GM18499 (cell line): ENCODE results near the gene TENT5C.
A peak's percentile ranks its signal among the peaks of the same experiment; 100 is the strongest.

Experiments used
- ATAC-seq: cut with Tn5 transposase; IDR thresholded peaks from one replicate; pipeline ENCODE4 v1.9.1; 2021; ENCODE audit warnings: moderate number of reproducible peaks; ENCODE audit not compliant: insufficient read depth, unreplicated experiment

Gene TENT5C

DNA sequence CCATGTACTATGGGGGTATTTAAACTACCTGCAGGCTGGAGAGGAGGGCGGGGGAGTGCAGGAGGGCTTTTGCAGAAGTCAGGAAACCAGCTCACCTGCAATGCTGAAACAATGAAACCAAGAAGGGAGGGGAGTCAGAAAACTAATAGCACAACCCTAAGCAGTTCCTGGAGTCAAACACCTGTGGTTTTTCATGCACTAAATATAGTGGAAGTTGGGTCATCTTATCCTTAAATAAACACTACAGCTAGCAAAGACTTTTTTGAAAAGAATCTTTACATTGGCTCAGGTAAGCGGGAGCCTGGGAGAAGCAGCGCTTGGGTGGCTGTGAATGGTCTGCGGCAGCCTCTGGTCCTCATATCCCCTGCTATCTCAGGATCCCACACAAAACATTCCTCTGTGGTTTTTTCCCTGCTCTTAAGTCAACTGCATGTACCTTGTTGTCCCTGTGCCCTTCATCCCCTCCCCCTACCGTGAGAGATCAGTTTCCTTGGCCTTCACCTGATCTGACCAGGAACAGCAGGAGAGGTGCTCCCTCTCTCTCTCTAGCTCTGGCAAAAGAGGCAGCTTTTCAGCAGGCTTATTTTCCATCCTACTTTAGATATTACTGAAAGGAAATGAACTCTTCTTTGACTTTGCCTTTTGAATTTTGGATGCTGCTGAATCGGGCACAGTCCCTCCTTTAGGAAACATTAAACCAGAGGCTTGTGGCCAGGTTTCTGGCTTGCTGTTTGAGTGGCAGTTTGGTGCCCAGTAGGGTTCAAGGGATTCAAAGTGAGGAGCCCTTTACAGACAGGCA is 26.6 kb downstream of the TENT5C start:
- ATAC-seq = peak; percentile 44

DNA sequence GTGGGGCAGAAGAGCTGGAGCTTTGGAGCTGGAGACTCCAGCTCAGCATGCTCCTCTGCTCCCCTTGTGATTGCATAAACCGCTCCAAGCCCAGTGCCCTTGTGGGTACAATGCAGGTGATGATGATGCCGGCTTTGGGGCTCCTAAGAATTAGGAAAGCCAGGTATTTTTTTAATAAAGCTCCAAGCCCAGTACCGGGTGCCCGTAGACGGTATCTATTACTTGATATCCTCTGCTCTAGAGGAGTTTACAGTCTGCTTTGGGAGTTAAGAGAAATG is 27.2 kb downstream of the TENT5C start:
- ATAC-seq = no peak

DNA sequence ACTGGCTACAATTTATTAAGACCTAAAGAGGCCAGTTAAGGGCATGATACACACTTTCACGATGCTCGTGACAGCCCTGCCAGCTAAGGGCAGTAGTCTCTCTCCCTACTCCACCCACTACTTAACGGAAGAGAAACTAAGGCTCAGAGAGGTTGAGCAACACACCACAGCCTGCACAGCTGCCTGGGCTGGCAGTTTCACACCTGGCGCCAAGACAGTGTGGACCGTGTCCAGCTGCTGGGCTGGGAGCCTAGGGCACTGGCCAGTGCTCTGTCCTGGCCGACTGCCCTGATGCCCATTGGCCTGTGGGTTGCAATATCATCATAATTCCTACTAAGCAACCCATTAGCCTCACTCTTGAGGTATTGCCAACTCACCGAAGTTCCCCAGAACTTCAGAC is 27.6 kb downstream of the TENT5C start:
- no peak for ATAC-seq

DNA sequence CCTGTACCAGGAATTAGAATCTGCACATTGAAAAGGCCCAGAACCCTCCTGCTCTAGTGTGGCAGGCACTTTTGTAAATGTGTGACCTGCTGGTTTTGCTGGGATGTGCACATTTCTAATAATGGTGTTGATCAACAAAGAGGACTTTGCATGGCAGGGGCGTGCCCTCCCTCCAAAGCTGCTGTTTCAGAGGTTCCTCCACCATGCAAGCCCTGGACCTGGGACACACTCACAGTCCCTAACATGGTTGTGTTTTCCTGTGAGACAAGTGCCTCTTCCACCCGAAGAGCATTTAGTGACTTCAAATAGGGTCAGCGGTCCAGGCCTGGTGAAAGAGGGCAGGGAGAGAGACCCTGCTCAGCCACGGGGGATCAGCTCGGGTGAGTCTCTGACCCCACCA is 28.1 kb downstream of the TENT5C start:
- ATAC-seq = no peak

DNA sequence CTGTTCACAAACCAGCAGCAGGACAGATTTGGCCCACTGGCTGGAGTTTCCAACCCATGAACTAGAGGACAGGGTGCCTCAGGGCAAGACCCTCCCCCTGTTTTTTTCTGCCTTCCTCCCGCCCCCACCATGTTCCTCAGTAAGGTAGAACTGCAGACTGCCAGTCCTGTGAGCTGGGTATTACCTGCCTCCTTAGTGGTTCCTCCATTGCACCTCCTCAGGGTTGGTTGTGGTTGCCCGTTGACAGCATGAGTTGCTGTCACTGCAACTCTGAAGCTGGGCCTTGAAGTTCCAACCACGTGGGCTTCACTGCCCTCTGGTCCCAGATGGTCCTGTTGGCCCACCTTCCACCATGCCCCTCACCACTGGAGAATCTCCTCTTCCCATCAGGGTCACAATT is 28.8 kb downstream of the TENT5C start:
- ATAC-seq = no peak

DNA sequence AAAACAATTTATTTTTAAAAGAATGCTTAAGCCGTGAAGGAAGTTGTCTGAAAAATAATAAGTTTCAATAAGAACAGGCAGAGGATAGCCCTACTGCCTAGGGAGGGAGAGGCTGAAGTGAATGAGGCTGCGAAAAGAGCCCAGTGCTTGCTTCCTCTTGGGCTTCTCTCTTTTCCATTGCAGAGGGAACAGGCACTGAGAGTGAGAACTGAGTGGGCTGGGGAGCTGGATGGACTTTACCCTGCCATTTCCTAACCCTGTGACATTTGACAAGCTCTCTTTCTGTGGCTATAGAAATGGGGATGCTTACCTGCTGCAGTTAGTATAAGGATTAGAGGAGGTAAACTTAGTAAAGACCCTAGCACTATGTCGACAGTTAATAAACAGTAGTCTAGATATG is 30.0 kb downstream of the TENT5C start:
- ATAC-seq = no peak

DNA sequence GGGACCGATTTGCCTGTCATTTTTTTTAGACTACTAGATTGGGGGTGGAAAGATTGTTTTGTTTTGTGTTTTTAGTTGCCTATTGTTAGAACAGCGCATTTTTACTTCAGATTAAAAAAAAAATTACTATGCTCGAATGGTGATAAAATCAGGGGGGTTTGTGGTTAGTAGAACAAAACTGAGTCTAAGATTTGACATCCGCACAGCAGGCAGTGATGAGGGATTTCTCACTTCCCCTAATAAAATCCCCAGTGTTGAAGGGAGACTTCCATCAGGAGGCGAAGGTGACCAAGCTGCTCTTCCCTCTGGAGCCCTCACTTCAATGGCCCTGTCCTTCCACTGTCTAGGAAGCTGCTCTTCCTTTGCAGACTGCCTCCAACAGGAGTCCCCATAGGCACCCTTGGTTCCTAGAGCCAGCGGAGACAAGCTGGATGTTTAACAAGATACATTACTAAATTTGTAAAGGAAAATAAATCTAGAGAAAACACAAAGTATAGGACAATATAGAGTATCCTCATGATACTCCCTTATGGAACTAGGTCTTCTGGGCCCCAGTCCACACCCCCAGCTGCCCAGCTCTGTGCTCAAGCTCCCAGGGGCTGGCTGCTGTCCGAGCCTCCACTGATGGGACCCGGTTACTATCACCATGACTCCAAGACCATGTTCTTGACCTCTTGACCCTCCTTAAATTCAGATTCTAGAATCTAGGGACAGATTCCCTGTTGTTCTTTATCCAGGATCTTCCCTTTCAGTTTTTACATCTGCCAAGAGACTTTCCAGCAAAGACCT is 31.0 kb downstream of the TENT5C start:
- no peak for ATAC-seq

DNA sequence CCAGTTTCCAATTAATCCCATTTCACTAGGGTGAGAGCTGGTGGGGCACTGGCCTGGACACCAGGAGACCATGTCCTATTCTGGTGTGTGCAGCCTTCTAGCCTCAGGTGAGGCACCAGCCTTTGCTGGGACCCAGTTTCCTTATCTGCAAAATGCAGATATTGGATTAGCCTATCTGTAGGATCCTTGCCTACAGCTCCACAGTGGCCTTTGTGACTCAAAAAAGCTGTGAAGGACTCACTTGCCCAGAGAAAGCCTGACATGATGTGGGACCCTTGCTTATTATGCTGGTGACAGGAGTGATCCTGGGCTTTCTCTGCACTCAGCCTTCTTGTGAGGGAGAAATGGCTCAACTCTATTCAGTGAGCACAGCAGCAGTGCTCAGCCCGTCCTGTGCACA is 32.3 kb downstream of the TENT5C start:
- ATAC-seq = no peak

DNA sequence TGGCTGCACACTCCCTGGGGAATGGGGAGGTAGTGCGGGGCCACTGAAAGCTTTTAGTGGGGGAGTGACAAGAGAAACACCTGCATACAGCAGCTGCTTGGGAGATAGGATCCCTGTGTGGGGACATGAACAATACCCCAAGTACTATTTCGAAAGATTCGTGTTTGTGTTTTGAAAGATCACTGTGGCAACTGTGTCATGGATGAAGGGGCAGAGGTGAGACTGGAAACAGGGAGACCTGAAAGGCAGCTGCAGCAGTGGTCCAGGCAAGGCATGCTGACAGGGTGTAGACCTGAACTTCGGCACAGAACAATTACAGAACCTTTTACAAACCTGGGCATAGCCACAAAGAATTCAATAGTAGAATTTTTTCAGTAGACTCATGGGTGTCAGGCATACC is 32.9 kb downstream of the TENT5C start:
- no peak for ATAC-seq

DNA sequence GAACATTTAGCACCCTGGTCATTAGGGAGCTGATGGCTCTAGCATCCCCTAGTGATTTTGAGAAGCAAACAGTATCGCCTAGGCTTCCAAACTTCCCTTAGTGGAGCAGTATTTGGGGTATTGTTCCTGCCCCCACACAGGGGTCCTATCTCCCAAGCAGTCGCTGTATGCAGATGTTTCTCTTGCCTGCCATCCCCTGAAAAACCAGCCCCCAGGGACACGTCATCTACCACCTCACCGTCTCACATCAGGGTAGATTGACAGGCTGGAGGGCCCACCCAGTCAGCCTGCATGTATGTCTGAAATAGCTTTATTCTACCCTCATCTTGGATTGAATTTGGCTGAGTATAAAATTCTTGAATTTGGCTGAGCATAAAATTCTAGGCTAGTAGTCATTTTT is 33.9 kb downstream of the TENT5C start:
- no peak for ATAC-seq

DNA sequence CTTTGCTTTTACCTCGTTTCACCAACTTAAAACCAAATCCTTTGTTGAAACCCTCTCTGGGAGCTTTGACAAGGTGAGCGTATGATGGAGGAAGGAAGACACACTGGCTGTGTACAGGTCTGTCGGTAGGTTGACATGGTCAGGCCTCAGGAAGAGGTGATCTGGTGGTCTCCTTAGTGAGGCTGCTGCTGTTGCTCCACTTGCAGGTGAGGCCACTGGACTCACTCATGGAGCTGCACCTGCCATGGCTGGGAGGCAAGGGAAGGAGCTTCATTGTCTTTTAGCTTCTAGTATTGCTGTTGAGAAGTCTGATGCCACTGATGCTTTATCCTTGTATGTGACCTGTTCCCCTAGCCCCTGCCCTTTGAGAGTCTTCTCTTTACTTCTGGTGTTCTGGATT is 35.7 kb downstream of the TENT5C start:
- no peak for ATAC-seq

DNA sequence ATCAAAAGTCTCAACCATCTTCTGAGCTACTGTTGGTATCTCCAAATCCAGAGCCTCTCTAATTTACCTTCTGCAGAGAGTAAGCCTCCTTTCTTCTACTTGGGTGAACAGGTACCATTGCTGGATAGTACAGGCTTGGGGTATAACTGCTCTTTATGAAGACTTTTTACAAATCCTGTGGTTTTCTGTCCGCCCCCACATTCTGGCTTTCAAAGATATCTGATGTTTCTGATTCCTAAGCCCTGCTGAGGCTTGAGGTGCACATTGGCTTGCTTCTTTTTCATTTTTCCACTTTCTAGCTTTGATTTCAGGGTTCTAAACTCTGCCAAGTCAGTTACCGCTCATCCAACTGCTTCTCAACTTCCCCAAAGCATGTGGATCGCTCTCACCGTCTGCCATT is 37.1 kb downstream of the TENT5C start:
- no peak for ATAC-seq

DNA sequence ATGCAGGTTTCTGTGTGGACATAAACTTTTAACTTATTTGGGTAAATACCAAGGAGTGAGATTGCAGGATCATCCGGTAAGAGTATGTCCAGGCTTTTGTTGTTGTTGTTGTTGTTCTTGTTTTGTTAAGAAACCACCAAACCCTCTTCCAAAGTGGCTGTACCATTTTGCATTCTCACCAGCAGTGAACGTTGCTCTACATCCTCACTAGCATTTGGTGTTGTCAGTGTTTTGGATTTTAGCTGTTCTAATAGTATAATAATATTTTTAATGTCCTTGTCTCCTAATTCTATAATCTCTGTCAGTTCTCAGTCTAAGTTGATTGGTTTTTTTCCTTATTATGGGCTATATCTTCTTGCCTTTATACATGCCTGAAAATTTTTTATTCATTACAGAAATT is 37.8 kb downstream of the TENT5C start:
- ATAC-seq = no peak

DNA sequence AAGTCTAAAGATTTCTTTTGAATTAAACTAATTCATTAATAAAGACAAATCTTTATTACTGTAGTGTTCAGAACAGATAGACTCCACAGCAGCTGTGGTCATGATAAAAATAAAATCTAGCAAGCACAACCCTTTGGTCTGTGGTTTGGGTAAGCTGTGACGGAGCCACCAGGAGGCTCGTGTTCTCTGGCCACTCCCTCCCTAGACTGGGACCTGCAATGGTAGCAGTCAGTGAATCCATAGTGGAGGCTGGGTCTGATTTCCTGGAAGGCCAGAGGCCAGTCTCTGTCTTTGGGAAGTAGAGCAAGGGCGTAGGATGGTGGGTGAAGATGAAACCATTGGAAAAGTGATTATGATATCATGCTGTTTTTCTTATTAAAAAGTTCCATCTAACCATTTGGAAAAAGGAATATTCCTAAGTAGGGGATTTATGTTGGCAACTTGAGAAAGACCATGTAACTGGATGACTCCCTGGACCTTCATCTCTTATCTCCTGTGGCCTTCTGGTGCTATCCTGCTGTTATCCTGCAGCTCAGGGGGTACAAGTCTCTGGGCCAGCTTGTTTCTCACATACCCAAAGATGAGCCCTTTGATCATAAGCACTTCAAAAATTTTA is 39.0 kb downstream of the TENT5C start:
- no peak for ATAC-seq

DNA sequence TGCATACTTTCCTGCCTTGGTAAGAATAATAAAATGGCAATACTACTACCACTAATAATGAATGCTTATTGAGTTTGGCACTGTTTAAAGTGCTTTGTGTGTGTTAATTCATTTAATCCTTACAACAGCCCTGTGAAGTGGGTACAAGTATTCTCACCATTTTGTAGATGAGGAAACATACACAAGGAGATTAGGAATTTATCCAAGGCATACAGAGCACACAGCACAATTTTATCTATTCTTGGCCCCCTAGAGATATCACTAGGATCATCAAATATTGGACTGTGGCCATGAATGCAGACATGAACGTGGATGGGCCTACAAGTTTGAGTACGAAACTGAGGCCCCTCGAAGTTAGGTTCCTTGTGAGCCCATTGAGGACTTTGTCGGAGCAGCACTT is 39.5 kb downstream of the TENT5C start:
- no peak for ATAC-seq

DNA sequence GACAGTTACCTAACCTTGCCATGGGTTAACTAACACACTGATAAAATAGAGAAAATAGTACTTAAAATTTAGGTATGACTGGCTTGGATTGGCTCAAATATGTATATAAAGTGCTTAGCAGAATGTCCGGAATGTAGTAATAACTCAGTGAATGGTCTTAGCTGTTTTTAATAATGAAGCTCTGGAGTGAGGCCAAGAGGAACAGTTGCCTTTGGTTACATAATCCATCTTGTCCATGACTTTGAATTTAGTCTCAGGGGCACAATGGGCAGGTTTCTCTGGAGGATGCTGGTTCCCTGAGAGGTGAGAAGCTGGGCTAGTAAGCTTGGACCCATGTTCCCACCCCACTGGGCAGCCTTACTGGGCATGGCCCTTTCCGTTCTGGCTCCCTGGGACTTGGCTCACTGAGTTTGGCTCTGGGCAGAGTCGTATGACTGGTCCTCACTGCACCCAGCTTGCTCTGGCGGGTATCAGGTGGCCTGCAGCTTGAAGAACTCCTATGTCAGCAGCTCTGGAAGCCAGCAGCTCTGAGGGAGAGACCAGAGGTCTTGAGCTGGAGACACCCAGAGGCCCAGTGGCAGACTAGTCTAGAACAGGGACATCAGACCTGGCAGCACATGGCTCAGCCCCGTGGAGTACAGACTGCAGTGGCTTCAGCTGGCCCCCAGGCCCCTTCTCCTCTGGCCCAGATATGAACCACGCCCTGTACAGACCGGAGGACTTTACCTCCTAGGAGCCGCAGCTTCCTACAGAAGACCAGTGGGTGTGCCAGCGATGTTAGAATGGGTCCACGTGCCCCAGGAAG is 40.4 kb downstream of the TENT5C start:
- ATAC-seq = no peak

DNA sequence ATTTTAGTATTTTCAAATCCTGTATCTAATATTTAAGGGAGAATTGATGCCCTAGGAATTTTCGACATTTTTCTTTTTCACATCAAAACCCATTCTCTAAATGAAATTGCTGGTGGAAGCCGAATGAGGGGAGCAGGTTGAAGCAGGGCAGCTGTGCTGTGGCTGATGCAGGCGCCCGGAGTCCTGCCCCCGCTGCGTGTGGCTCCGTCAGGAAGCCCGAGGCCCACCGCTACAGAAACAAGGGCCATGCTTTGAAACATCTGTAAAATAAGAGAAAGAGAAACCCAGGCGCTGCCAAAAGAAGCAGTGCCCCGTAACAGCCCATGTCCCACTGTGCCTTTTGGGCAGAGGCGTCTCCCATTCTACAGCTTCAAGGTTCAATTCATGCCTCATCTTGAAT is 41.1 kb downstream of the TENT5C start:
- ATAC-seq = no peak

DNA sequence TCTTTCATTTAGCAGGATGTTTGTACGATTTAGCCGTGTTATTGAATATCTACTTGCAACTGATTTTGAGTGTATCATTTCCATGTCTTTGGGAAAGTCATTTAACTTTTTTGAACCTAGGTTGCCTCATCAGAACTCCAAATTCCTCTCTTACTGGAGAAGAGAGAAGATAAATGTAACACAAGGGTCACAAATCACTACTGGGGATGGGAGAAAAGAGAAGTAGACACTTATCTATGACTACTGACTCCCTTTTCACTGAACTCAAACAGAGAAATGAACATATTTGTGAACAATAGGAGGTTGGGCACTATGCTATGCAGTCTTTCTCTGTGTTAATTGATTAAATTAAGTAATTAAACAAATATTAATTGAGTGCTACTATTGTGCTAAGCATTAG is 42.2 kb downstream of the TENT5C start:
- no peak for ATAC-seq

DNA sequence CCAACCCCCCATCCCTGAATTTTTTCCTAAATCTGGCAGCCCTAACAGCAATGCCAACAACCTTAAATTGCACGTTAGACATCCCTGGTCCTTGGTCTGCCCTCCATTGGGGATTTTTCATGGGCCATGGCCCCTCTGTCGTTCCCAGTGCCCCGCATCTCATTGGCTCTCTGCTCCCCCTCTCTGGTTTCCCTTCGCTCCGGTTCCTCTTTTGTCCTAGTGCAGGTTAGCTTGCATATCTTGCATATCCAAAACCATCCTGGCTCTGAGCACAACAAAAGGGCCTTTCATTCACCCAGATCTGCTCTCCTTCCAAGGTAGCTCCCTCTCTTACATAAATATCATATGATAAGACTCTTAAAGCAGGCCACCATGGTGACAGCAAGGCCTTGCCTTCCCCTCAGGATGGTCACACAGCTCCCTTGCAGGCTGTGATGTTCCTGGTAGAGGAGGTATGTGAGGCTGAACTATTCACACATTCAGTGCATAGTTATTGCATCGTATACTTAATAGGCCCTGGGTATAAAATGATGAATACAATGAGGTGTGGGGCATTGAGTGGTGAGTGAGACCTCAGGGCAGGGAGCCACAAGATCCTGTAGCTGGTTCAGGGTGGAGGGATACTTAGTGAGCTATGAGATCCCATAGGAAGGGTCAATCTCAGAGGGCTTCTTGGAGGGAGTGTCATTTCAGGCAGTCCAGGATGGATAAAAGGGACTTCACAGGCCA is 45.2 kb downstream of the TENT5C start:
- no peak for ATAC-seq

DNA sequence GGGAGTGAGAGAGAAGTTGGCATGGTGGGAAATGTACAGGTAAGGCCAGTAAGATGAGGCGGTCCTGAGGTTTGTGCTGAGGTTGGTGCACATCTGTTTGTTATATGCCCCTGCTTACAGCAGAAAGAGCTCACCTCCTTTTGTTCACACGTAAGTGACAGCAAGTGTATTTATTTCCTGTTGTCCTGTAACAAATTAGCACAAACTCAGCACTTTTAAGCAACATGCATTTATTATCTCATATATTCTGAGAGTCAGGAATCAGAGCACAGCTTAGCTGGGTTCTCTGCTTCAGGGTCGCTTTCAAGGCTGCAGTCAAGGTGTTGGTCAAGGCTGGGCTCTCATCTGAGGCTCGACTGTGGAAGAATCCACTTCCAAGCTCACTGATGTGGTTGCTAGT is 45.8 kb downstream of the TENT5C start:
- no peak for ATAC-seq
